ENCODE measurements around the gene ORC5.

Gene ORC5

DNA sequence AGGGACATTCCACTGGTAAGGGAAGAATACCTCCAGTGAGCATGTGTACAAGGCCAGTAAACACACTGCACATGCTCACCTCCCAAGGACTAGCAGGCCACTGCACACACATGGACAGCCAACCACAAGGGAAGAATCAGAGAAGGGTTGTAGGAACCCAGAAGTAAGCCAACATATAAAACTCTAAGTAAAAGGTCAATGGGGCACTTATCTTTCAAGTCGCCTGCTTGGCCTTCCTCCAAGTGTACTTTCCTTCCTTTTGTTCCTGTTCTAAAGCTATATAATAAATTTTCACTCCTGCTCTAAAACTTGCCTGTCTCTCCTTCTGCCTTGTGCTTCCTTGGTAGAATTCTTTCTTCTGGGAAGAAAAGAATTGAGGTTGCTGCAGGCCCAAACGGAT, 33.0 kb downstream of the ORC5 start:
- no peak overlapping the region for H3K4me3 ChIP-seq (ENCODE audit: low read depth, low read length)
- no peak for DNase-seq (ENCODE audit: low read depth)
- TF ChIP-seq, protein P1, sequence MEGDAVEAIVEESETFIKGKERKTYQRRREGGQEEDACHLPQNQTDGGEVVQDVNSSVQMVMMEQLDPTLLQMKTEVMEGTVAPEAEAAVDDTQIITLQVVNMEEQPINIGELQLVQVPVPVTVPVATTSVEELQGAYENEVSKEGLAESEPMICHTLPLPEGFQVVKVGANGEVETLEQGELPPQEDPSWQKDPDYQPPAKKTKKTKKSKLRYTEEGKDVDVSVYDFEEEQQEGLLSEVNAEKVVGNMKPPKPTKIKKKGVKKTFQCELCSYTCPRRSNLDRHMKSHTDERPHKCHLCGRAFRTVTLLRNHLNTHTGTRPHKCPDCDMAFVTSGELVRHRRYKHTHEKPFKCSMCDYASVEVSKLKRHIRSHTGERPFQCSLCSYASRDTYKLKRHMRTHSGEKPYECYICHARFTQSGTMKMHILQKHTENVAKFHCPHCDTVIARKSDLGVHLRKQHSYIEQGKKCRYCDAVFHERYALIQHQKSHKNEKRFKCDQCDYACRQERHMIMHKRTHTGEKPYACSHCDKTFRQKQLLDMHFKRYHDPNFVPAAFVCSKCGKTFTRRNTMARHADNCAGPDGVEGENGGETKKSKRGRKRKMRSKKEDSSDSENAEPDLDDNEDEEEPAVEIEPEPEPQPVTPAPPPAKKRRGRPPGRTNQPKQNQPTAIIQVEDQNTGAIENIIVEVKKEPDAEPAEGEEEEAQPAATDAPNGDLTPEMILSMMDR (conservative IDR thresholded peaks at IDR 0.05; ENCODE audit: low read depth, low read length) = no peak

DNA sequence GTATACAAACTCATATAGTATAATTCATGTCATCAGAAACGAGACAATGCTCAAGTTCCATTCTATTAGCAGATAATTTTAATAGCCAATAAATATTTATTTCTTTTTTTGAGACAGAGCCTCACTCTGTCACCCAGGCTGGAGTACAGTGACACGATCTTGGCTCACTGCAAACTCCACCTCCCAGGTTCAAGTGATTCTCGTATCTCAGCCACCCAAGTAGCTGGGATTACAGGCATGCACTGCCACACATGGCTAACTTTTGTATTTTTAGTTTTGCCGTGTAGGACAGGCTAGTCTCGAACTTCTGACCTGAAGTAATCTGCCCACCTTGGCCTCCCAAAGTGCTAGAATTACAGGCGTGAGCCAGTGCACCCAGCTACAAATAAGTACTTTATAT, 45.7 kb downstream of the ORC5 start:
- no peak for DNase-seq (ENCODE audit: low read depth)
- TF ChIP-seq, protein P1 (conservative IDR thresholded peaks at IDR 0.05; ENCODE audit: low read depth, low read length) = no peak
- no peak overlapping the region for H3K4me3 ChIP-seq (ENCODE audit: low read depth, low read length)

DNA sequence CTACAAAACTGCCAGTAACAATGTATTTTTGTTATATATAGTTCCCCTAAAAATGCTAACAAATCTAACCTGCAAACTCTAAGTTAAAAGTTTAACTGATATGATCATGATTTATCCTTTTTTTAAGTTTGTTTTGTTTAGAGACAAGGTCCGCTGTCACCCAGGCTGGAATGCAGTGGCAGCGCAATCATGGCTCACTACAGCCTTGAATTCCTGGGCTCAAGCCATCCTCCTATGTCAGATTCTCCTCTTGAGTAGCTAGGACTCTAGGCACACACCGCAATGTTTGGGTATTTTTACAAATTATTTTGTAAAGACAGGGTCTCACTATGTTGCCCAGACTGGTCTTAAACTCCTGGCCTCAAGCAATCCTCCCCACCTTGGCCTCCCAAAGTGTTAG, 46.6 kb downstream of the ORC5 start:
- H3K4me3 ChIP-seq (ENCODE audit: low read depth, low read length) = no peak overlapping the region
- no peak for DNase-seq (ENCODE audit: low read depth)
- TF ChIP-seq, protein P1 (conservative IDR thresholded peaks at IDR 0.05; ENCODE audit: low read depth, low read length) = no peak

DNA sequence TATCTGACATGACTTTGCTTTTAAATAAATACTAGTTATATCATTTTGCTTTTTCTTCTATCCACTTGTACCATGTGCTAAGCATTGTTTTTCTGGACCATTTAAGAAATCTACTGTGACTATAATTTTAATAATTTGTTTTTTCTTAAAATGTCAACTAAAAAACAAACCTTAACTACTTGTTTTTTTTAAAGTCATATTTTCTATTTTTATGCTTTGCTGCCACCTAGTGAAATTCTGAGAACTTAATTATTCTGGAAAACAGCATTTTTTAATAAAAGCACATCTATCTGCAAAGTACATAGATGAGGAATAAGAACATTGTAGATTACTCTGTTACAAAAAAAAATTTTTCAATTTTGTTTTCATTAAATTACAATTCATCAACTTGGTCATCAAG, 47.4 kb downstream of the ORC5 start:
- TF ChIP-seq, protein P1 (conservative IDR thresholded peaks at IDR 0.05; ENCODE audit: low read depth, low read length) = peak; percentile 47
- peak; percentile 41 for DNase-seq (ENCODE audit: low read depth)

DNA sequence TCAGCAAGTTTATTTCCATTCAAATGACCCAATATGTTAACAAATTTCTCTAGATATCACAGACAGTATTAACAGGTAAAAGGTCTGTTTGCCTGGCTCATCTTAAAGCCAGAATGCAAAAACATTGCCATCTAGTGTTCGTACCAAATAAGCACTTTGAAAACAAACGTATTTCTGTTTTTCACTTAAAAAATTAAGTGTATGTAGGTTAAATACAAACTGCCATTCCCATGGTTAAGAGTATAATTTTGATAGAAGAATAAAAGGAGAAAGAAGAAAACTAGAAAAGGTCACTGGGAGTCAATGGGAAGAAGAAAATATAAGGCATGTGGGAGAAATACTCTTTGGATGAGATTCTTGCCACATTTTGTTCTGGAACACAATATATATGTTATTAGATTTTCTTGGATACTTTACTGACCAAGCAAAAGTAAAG, 51.0 kb downstream of the ORC5 start:
- DNase-seq (ENCODE audit: low read depth) = peak; percentile 69
- TF ChIP-seq, protein P1 (conservative IDR thresholded peaks at IDR 0.05; ENCODE audit: low read depth, low read length) = peak; percentile 69
- H3K4me3 ChIP-seq (ENCODE audit: low read depth, low read length) = no peak overlapping the region

More for the DNA sequence above, 47.4 kb downstream of the ORC5 start:
- no peak overlapping the region for H3K4me3 ChIP-seq (ENCODE audit: low read depth, low read length)

DNA sequence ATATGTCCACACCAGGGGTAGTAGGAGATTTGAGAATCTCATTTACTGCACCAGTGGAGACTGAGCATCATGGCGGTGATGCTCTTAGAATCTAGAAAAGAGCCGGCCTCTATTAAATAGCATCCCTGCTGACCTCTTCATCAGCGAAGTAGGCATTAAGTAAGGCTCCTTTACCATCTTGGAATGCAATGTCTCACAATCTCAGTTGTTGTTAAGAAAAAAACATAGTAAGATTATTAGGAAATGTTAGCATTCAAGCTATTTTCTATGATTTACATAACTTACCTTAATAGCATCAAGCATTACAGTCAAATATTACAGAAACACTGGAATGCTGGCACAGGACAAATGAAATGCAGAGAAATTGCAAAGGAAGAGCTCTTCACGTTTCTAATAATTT, 54.5 kb downstream of the ORC5 start:
- no peak for DNase-seq (ENCODE audit: low read depth)
- H3K4me3 ChIP-seq (ENCODE audit: low read depth, low read length) = no peak overlapping the region
- TF ChIP-seq, protein P1 (conservative IDR thresholded peaks at IDR 0.05; ENCODE audit: low read depth, low read length) = no peak

DNA sequence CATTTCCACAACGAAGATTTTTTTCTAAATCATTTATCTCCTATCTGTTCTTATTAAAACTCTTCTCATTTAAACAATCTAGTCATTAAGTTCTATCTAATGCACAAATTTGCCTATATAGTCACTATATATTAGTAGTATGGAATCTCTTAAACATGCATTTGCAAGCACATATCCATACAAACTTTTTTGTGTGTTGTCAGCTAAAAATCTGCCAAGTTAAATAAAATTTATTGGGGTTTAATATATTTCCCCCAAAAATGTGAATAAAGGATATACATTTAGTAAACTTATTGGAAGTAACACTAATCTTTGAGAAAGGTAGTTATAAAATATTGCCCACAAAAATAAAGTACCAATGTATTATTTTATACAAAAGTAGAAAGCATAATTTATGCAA, 55.3 kb downstream of the ORC5 start:
- no peak for DNase-seq (ENCODE audit: low read depth)
- no peak overlapping the region for H3K4me3 ChIP-seq (ENCODE audit: low read depth, low read length)
- TF ChIP-seq, protein P1 (conservative IDR thresholded peaks at IDR 0.05; ENCODE audit: low read depth, low read length) = no peak

All from choroid plexus epithelial cell (primary cell).